ENCODE results near the gene ZDHHC11B.
"Not testable (repeated sequence)": the region's sequence is repeated elsewhere in the genome, so short reads cannot be mapped to it uniquely, and the experiment has no call there.

ZDHHC11B gene

DNA sequence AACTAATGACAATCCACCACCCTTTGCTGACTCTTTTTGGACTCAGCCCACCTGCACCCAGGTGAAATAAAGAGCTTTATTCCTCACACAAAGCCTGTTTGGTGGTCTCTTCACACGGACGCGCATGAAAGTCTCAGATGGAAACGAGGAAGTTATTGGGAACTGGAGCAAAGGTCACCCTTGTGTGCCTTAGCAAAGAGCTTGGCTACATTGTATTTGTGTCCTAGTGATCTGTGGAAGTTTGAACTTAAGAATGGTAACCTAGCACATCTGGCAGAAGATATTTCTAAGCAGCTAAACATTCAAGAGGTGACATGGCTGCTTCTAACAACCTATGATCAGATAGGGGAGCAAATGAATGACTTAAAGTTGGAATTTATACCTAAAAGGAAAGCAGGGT lies 76.2 kb downstream of the ZDHHC11B start:
- H3K27ac ChIP-seq (ENCODE audit: low read depth, low read length); H3K9ac ChIP-seq (ENCODE audit: low read length in 5 of 5); H3K36me3 ChIP-seq (ENCODE audit: control insufficient read depth in 5 of 5, insufficient read depth in 5 of 5, low read length in 5 of 5); H3K4me3 ChIP-seq (ENCODE audit: low read depth in 1 of 5, low read length in 5 of 5); H3K9me3 ChIP-seq (ENCODE audit: control insufficient read depth in 5 of 5, low read length in 5 of 5); H3K4me1 ChIP-seq (ENCODE audit: control insufficient read depth in 5 of 5, insufficient read depth in 5 of 5, low read length in 5 of 5); H3K27me3 ChIP-seq (ENCODE audit: control insufficient read depth in 5 of 5, insufficient read depth in 4 of 5, low read length in 5 of 5): not testable (repeated sequence)

DNA sequence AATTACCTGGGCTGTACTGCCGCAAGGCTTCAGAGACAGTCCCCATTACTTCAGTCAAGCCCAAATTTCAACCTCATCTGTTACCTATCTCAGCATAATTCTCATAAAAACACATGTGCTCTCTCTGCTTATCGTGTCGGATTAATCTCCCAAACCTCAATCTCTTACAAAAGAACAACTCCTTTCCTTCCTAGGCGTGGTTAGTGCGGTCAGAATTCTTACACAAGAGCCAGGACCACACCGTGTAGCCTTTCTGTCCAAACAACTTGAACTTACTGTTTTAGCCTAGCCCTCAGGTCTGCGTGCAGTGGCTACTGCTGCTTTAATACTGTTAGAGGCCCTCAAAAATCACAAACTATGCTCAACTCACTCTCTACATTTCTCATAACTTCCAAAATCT lies 78.4 kb downstream of the ZDHHC11B start:
- H3K27me3 ChIP-seq (ENCODE audit: control insufficient read depth in 5 of 5, insufficient read depth in 4 of 5, low read length in 5 of 5); H3K9ac ChIP-seq (ENCODE audit: low read length in 5 of 5); H3K4me1 ChIP-seq (ENCODE audit: control insufficient read depth in 5 of 5, insufficient read depth in 5 of 5, low read length in 5 of 5); H3K9me3 ChIP-seq (ENCODE audit: control insufficient read depth in 5 of 5, low read length in 5 of 5); H3K27ac ChIP-seq (ENCODE audit: low read depth, low read length); H3K36me3 ChIP-seq (ENCODE audit: control insufficient read depth in 5 of 5, insufficient read depth in 5 of 5, low read length in 5 of 5); H3K4me3 ChIP-seq (ENCODE audit: low read depth in 1 of 5, low read length in 5 of 5): not testable (repeated sequence)

DNA sequence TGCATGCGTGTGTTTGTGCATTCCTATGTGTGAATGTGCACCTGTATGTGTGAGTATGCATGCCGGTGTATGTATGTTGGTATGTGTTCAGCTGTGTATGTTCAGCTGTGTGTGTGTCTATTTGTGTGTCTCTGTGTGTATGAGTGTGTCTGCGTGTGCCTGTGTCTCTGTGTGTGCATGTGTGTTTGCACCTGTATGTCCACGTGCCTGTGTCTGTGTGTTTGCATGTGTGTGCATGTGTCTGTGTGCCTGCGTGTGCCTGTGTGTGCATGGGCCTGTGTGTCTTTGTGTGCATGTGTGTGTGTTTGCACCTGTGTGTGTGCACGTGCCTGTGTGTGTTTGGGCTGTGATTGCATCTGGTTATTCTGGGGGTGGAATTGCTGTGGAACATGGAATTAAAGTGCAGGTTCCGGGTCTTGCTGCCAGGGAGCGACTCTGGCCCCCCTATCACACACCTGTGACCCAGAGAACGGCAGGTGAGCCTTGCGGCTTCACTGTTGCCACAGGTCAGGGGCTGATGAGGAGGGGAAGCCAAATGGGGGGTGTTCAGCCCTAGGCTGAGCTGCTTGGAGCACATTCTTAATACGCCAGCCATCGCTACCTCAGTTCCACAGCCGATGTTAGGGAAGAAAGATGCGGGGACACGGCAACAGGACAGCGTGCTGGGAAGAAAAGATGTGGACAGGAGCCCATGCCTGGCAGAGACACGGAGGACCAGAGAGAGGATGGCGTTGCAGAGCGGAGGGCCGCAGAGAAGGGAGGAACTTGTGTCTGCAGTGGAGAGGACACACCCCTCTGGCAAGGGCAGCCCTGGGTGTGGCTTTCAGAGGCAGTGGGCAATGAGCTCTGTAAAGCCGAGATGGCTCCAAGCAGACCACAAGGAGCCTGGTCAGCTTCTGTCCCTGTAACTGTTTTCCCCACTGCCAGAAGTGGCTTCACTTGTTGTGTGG lies 87.5 kb downstream of the ZDHHC11B start:
- H3K27me3 ChIP-seq (ENCODE audit: control insufficient read depth in 5 of 5, insufficient read depth in 4 of 5, low read length in 5 of 5); H3K36me3 ChIP-seq (ENCODE audit: control insufficient read depth in 5 of 5, insufficient read depth in 5 of 5, low read length in 5 of 5); H3K4me3 ChIP-seq (ENCODE audit: low read depth in 1 of 5, low read length in 5 of 5); H3K27ac ChIP-seq (ENCODE audit: low read depth, low read length); H3K4me1 ChIP-seq (ENCODE audit: control insufficient read depth in 5 of 5, insufficient read depth in 5 of 5, low read length in 5 of 5); H3K9ac ChIP-seq (ENCODE audit: low read length in 5 of 5): not testable (repeated sequence)
- peaks cover 0 to 28% (median 5%) of the 10 kb centered on the region in 5 donors for H3K9me3 ChIP-seq (ENCODE audit: control insufficient read depth in 5 of 5, low read length in 5 of 5)

DNA sequence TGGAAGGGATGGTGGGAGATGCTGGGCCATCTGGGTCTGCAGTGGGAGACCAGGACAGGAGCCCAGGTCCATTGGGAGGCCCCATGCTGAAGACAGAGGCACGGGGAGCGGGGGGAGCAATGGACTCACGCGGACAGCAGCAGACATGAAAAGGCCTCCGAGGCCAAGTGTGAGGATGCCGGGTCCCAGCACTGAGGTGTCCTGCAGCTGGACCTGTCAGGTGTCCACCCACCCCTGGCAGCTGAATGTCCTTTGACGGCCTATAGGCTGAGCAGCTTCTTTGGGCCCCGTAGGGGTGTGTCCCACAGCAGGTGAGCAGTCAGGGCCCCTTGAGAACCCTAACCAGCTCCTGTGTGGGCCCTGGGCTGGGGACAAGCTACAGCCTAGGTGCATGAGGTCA lies 88.3 kb downstream of the ZDHHC11B start:
- not testable (repeated sequence) for H3K9ac ChIP-seq (ENCODE audit: low read length in 5 of 5); H3K27me3 ChIP-seq (ENCODE audit: control insufficient read depth in 5 of 5, insufficient read depth in 4 of 5, low read length in 5 of 5); H3K4me1 ChIP-seq (ENCODE audit: control insufficient read depth in 5 of 5, insufficient read depth in 5 of 5, low read length in 5 of 5); H3K36me3 ChIP-seq (ENCODE audit: control insufficient read depth in 5 of 5, insufficient read depth in 5 of 5, low read length in 5 of 5); H3K27ac ChIP-seq (ENCODE audit: low read depth, low read length); H3K4me3 ChIP-seq (ENCODE audit: low read depth in 1 of 5, low read length in 5 of 5)
- peaks cover 0 to 28% (median 5%) of the 10 kb centered on the region in 5 donors for H3K9me3 ChIP-seq (ENCODE audit: control insufficient read depth in 5 of 5, low read length in 5 of 5)

DNA sequence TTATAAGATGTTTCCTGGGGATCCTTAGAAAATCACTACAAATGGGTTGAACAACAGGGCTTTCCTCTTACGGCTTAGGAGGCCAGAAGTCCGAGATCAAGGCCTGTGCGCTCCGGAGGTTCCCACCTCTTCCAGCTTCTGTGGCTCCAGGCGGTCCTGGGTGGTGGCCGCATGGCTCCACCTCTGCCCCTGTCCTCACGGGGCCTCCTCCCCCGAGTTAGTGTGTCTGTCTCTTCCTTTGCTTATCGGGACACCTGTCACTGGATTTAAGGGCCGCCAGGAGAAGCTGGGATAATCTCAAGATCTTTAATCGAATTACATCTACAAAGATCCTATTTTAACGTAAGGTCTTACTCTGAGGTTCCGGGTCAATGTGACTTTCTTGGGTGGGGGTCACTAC lies 89.1 kb downstream of the ZDHHC11B start:
- H3K9me3 ChIP-seq (ENCODE audit: control insufficient read depth in 5 of 5, low read length in 5 of 5) = peaks cover 0 to 23% (median 5%) of the 10 kb centered on the region in 5 donors
- not testable (repeated sequence) for H3K4me1 ChIP-seq (ENCODE audit: control insufficient read depth in 5 of 5, insufficient read depth in 5 of 5, low read length in 5 of 5); H3K27ac ChIP-seq (ENCODE audit: low read depth, low read length); H3K9ac ChIP-seq (ENCODE audit: low read length in 5 of 5); H3K4me3 ChIP-seq (ENCODE audit: low read depth in 1 of 5, low read length in 5 of 5); H3K27me3 ChIP-seq (ENCODE audit: control insufficient read depth in 5 of 5, insufficient read depth in 4 of 5, low read length in 5 of 5); H3K36me3 ChIP-seq (ENCODE audit: control insufficient read depth in 5 of 5, insufficient read depth in 5 of 5, low read length in 5 of 5)

DNA sequence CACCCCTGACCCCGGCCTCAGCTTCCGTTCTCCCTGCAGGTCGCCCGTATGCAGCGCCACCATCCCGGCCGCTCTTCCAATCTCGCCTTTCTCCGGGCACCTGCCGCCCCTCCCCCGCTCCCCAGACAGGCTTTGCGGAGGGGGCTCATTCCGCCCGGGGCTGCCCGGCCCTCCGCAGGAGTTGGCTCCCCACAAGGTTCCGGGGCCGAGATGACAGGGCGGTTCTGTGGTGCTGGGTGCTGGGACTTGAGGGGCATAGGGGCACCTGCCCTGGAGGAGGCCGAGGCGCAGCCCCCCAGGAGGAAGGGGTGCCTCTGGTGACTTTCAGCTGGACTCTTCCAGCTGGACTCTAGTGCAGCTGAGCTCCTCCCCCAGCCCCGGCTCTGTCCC lies 90.5 kb downstream of the ZDHHC11B start:
- not testable (repeated sequence) for H3K27me3 ChIP-seq (ENCODE audit: control insufficient read depth in 5 of 5, insufficient read depth in 4 of 5, low read length in 5 of 5); H3K4me1 ChIP-seq (ENCODE audit: control insufficient read depth in 5 of 5, insufficient read depth in 5 of 5, low read length in 5 of 5); H3K27ac ChIP-seq (ENCODE audit: low read depth, low read length); H3K36me3 ChIP-seq (ENCODE audit: control insufficient read depth in 5 of 5, insufficient read depth in 5 of 5, low read length in 5 of 5); H3K9ac ChIP-seq (ENCODE audit: low read length in 5 of 5)
- H3K4me3 ChIP-seq (ENCODE audit: low read depth in 1 of 5, low read length in 5 of 5) = peak overlapping the region in 3 of 5 donors; percentile 2 to 56 (median 41)
- H3K9me3 ChIP-seq (ENCODE audit: control insufficient read depth in 5 of 5, low read length in 5 of 5) = peaks cover 0 to 14% (median 4%) of the 10 kb centered on the region in 5 donors

DNA sequence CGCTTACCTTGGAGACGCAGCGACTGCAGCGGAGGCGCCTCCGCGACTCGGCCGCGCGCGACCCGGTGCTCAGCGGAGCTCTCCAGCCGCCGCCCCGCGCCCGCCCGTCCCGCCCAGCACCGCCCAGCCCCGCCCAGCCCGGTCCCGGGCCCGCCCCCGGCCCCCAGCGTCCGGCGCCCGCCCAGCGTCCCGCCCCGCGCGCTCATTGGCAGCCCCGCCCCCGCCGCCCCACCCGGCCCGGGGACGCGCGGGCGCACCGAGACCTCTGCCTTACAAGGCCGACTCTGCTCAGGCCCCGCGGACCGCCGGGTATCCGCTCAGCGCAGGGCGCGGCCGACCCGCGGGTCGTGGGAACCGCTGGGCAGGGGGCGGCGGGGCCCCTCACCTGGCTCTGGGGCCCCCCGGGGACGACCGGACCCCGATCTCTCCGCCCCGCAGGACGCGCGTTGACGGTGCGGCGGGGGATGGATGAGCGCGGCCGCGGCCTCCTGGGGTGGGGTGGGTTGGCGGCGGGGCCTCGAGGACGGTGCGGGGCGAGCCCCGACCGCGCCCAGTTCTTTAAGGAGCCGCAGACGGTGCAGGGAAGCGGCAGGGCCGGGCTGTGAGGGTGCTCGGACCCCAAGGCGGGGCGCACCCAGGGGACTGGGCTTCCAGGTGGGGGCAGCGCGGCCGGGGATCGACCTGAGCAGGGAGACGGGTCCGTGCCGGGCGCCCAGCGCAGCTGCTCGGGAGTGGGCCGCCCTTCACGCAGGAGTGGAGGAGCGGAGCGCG lies 91.1 kb downstream of the ZDHHC11B start, which contains the start of gene TPPP:
TPPP (minus strand) TSS at position 82 of the 771 bp plus-strand sequence. CDS start 15,292 bp downstream, outside the sequence.
- not testable (repeated sequence) for H3K9me3 ChIP-seq (ENCODE audit: control insufficient read depth in 5 of 5, low read length in 5 of 5); H3K36me3 ChIP-seq (ENCODE audit: control insufficient read depth in 5 of 5, insufficient read depth in 5 of 5, low read length in 5 of 5); H3K27ac ChIP-seq (ENCODE audit: low read depth, low read length); H3K4me1 ChIP-seq (ENCODE audit: control insufficient read depth in 5 of 5, insufficient read depth in 5 of 5, low read length in 5 of 5); H3K27me3 ChIP-seq (ENCODE audit: control insufficient read depth in 5 of 5, insufficient read depth in 4 of 5, low read length in 5 of 5)
- H3K9ac ChIP-seq (ENCODE audit: low read length in 5 of 5) = peak within 1 kb of the TSS in 1 of 5 donors; percentile 66
- peak within 1 kb of the TSS; percentile 29 to 64 (median 54) for H3K4me3 ChIP-seq (ENCODE audit: low read depth in 1 of 5, low read length in 5 of 5)

DNA sequence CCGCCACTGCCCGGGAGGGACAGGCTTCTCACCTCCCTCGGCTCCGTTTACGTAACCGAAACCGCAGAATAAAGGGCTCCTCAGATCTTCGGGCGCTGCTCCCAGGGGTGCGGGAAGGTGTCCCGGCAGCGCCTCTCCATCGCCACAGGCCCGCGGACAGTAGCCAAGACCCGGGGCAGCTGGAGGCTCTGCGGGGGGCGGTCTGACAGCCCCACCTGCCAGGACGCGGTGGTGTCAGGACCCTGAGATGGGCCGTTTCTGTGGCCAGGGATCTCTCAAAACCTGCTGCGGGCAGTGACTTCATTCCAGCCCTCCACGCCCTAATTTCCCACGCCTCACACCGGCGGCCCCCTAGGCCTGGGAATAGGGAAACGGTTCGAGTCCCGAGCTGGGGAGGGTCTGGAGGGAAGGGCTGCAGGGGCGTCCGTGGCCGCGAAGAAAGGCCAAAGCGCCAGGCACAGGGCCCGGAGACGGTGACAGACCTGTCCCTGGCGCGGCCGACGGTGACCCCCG lies 91.9 kb downstream of the ZDHHC11B start:
- H3K4me1 ChIP-seq (ENCODE audit: control insufficient read depth in 5 of 5, insufficient read depth in 5 of 5, low read length in 5 of 5); H3K9me3 ChIP-seq (ENCODE audit: control insufficient read depth in 5 of 5, low read length in 5 of 5); H3K36me3 ChIP-seq (ENCODE audit: control insufficient read depth in 5 of 5, insufficient read depth in 5 of 5, low read length in 5 of 5); H3K27ac ChIP-seq (ENCODE audit: low read depth, low read length); H3K27me3 ChIP-seq (ENCODE audit: control insufficient read depth in 5 of 5, insufficient read depth in 4 of 5, low read length in 5 of 5): not testable (repeated sequence)
- peak overlapping the region in 1 of 5 donors; percentile 66 for H3K9ac ChIP-seq (ENCODE audit: low read length in 5 of 5)
- peak overlapping the region; percentile 29 to 64 (median 54) for H3K4me3 ChIP-seq (ENCODE audit: low read depth in 1 of 5, low read length in 5 of 5)

DNA sequence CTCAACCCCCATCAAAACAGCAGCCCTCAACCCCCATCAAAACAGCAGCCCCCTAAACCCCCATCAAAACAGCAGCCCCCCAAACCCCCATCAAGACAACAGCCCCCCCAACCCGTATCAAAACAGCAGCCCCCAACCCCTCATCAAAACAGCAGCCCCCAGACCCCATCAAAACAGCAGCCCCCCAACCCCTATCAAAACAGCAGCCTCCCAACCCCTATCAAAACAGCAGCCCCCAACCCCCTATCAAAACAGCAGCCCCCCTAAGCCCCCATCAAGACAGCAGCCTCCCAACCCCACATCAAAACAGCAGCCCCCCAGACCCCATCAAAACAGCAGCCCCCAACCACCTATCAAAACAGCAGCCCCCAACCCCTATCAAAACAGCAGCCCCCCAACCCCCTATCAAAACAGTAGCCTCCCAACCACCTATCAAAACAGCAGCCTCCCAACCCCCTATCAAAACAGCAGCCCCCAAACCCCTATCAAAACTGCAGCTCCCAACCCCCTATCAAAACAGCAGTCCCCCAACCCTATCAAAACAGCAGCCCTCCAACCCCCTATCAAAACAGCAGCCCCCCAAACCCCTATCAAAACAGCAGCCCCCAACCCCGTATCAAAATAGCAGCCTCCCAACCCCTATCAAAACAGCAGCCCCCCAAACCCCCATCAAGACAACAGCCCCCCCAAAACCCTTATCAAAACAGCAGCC lies 92.6 kb downstream of the ZDHHC11B start:
- Histone ChIP-seq H3K27ac (ENCODE audit: low read depth, low read length) (no peak overlapping the region), H3K9me3 (ENCODE audit: control insufficient read depth in 5 of 5, low read length in 5 of 5) (no peaks in the 10 kb centered on the region), H3K36me3 (ENCODE audit: control insufficient read depth in 5 of 5, insufficient read depth in 5 of 5, low read length in 5 of 5) (no peaks in the 10 kb centered on the region), H3K27me3 (ENCODE audit: control insufficient read depth in 5 of 5, insufficient read depth in 4 of 5, low read length in 5 of 5) (no peaks in the 10 kb centered on the region), H3K4me3 (ENCODE audit: low read depth in 1 of 5, low read length in 5 of 5) (peak overlapping the region; percentile 11 to 64 (median 54)), H3K4me1 (ENCODE audit: control insufficient read depth in 5 of 5, insufficient read depth in 5 of 5, low read length in 5 of 5) (peaks cover 0 to 9% (median 0%) of the 10 kb centered on the region in 5 donors), H3K9ac (ENCODE audit: low read length in 5 of 5) (no peak overlapping the region)
